Fibroblast of lung (primary cell): ENCODE measurements around the gene POP5. TPM values are rescaled to one million over a fixed set of nuclear protein-coding genes. Genes with fewer than 3 reads are reported as not detected.

Source experiments
- DNase-seq, 2 donors: peaks; one replicate each; pipeline versions ENCODE4 v3.0.0 to v3.0.0-alpha.2; 2010; ENCODE audit warnings: low read depth in 2 of 2
- H2AFZ ChIP-seq: 2 replicates; pipeline ENCODE4 v1.5.1; 2012; ENCODE audit warnings: low read length, control low read depth, inconsistent platforms
- H3K27ac ChIP-seq: 2 replicates; pipeline ENCODE4 v1.5.1; 2011; ENCODE audit warnings: low read length, control low read depth; ENCODE audit not compliant: insufficient read depth
- H3K27me3 ChIP-seq: 2 replicates; pipeline ENCODE4 v1.5.1; 2011; ENCODE audit warnings: mild to moderate bottlenecking, low read length; ENCODE audit not compliant: control insufficient read depth, insufficient read depth
- H3K36me3 ChIP-seq: 2 replicates; pipeline ENCODE4 v1.5.1; 2011; ENCODE audit warnings: low read length; ENCODE audit not compliant: control insufficient read depth, insufficient read depth
- H3K4me1 ChIP-seq: 2 replicates; pipeline ENCODE4 v1.5.1; 2011; ENCODE audit warnings: low read length; ENCODE audit not compliant: control insufficient read depth, insufficient read depth; ENCODE audit errors: extremely low read depth
- H3K4me2 ChIP-seq: 2 replicates; pipeline ENCODE4 v1.5.1; 2011; ENCODE audit warnings: low read length, control low read depth; ENCODE audit not compliant: insufficient read depth; ENCODE audit errors: extremely low read depth
- H3K4me3 ChIP-seq, 4 experiments: fragments of 200-600 bp in 1 of 4; sonication (generic) in 1 of 4; replicated peaks in 1 of 4; 2 replicates each; pipeline ENCODE4 v1.5.1; 2011 to 2016; ENCODE audit warnings: low read length in 4 of 4, low read depth in 3 of 4, mild to moderate bottlenecking in 3 of 4, control low read depth in 2 of 4, inconsistent platforms in 1 of 4, mixed read lengths in 1 of 4; ENCODE audit not compliant: insufficient read depth in 1 of 4; ENCODE audit errors: control extremely low read depth in 1 of 4
- H3K79me2 ChIP-seq: 2 replicates; pipeline ENCODE4 v1.5.1; 2012; ENCODE audit warnings: mild to moderate bottlenecking, low read length, inconsistent platforms; ENCODE audit not compliant: control insufficient read depth, insufficient read depth
- H3K9ac ChIP-seq: 2 replicates; pipeline ENCODE4 v1.5.1; 2011; ENCODE audit warnings: mild to moderate bottlenecking, low read length, control low read depth; ENCODE audit not compliant: insufficient read depth
- H3K9me3 ChIP-seq: 2 replicates; pipeline ENCODE4 v1.5.1; 2012; ENCODE audit warnings: low read depth, low read length; ENCODE audit not compliant: control insufficient read depth, insufficient read depth
- H4K20me1 ChIP-seq: 2 replicates; pipeline ENCODE4 v1.5.1; 2011; ENCODE audit warnings: low read length; ENCODE audit not compliant: control insufficient read depth, insufficient read depth; ENCODE audit errors: extremely low read depth
- CTCF ChIP-seq, 2 donors: IDR thresholded peaks in 1 of 2; conservative IDR thresholded peaks in 1 of 2; 1 replicate in 1 of 2; 2 replicates in 1 of 2; pipeline ENCODE4 v1.5.1; 2011 to 2012; ENCODE audit warnings: low read length in 2 of 2, control low read depth in 1 of 2, inconsistent platforms in 1 of 2, low read depth in 1 of 2, mild to moderate bottlenecking in 1 of 2
- EZH2 ChIP-seq: IDR thresholded peaks from 2 replicates; pipeline ENCODE4 v1.5.1; 2012; ENCODE audit warnings: low read length, control low read depth, mild to moderate bottlenecking; ENCODE audit errors: missing control alignments
- polyA plus RNA-seq, 2 donors: library from polyadenylated mRNA; depleted of rRNA in 1 of 2; stranded (reverse) in 1 of 2; unstranded in 1 of 2; fragments of >200 nt; gene quantifications; 2 replicates each; pipeline ENCODE4 v1.2.1, GENCODE V29; 2011 to 2012; ENCODE audit warnings: missing spikeins in 1 of 2
- total RNA-seq: library from RNA; depleted of rRNA; stranded (reverse); fragments of >200 nt; gene quantifications from 2 replicates; pipeline ENCODE4 v1.2.1, GENCODE V29; 2014

Gene POP5
- total and polyA plus RNA-seq, 2 donors (not counting 1 experiment from before 2014, with no cell fraction given), result 28.6 to 50.3 TPM

DNA sequence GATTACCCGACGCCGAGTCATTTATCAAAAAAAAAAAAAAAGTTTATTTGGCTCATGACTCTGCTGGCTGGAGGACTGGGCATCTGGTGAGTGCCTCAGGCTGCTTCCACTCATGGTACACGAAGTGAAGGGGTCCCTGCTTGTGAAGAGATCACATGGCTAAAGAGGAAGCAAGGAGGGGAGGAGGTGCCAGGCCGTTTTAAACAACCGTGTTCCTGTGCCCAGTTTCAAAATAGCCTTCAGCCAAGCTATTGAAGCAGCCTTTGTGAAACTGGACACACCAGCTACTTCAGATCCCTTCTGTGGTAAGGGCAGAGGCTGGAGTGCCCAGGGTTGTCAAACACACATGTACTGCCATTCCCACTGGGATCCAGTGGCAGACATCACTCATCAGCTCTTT, 7.6 kb downstream of the POP5 start:
- H4K20me1 ChIP-seq, result no peaks in the 10 kb centered on the region
- H2AFZ ChIP-seq, result no peak overlapping the region
- H3K9ac ChIP-seq, result no peak overlapping the region
- no peaks in the 10 kb centered on the region for H3K9me3 ChIP-seq
- DNase-seq, result no peak
- peaks cover 17% of the 10 kb centered on the region for H3K36me3 ChIP-seq
- no peaks in the 10 kb centered on the region for H3K4me1 ChIP-seq
- no peak overlapping the region for H3K4me3 ChIP-seq
- no peak overlapping the region for H3K4me2 ChIP-seq
- no peaks in the 10 kb centered on the region for H3K27me3 ChIP-seq
- H3K27ac ChIP-seq, result no peak overlapping the region
- H3K79me2 ChIP-seq, result no peaks in the 10 kb centered on the region
- TF ChIP-seq CTCF (conservative IDR thresholded peaks at IDR 0.05 in 1 of 2, IDR thresholded peaks at IDR 0.05 in 1 of 2; ENCODE audit: low read depth in 1 of 2, low read length in 2 of 2) (no peak), EZH2 (no peak)

- no peak overlapping the region for H3K4me2 ChIP-seq
- no peak overlapping the region for H3K27ac ChIP-seq
- H3K36me3 ChIP-seq, result peaks cover 19% of the 10 kb centered on the region
- no peaks in the 10 kb centered on the region for H3K79me2 ChIP-seq
- no peaks in the 10 kb centered on the region for H3K27me3 ChIP-seq
- no peak for TF ChIP-seq EZH2
- TF ChIP-seq CTCF (conservative IDR thresholded peaks at IDR 0.05 in 1 of 2, IDR thresholded peaks at IDR 0.05 in 1 of 2; ENCODE audit: low read depth in 1 of 2, low read length in 2 of 2), result no peak
- no peak overlapping the region for H3K9ac ChIP-seq
- no peaks in the 10 kb centered on the region for H3K4me1 ChIP-seq
- no peak overlapping the region for H3K4me3 ChIP-seq
- no peak overlapping the region for H2AFZ ChIP-seq
- peak in 1 of 2 donors; percentile 82 for DNase-seq
- no peaks in the 10 kb centered on the region for H4K20me1 ChIP-seq
- H3K9me3 ChIP-seq, result no peaks in the 10 kb centered on the region
Observed at GRCh38 chr12:120571299-120571698, 9.9 kb downstream of the POP5 start.

GRCh38 chr12:120563495-120563894, 17.7 kb downstream of the POP5 start:
- Histone ChIP-seq H3K4me2 (no peak overlapping the region), H3K4me3 (no peak overlapping the region), H3K27me3 (no peaks in the 10 kb centered on the region), H3K4me1 (no peaks in the 10 kb centered on the region), H3K27ac (no peak overlapping the region), H3K9me3 (no peaks in the 10 kb centered on the region), H4K20me1 (no peaks in the 10 kb centered on the region), H3K36me3 (peaks cover 19% of the 10 kb centered on the region), H2AFZ (no peak overlapping the region), H3K79me2 (no peaks in the 10 kb centered on the region), H3K9ac (no peak overlapping the region)
- DNase-seq, result no peak
- TF ChIP-seq CTCF (conservative IDR thresholded peaks at IDR 0.05 in 1 of 2, IDR thresholded peaks at IDR 0.05 in 1 of 2; ENCODE audit: low read depth in 1 of 2, low read length in 2 of 2), result no peak
- no peak for TF ChIP-seq EZH2
